Left hindlimb (tissue), 1 donor: ENCODE results near the gene ARMC7.
"Not testable (repeated sequence)": the region's sequence is repeated elsewhere in the genome, so short reads cannot be mapped to it uniquely, and the experiment has no call there.

Source experiments
- DNase-seq: peaks from one replicate; pipeline ENCODE4 v3.0.0-alpha.2; 2018

Gene ARMC7

GRCh38 chr17:75102385-75102821 is 7.4 kb upstream of the ARMC7 start:
- DNase-seq, result no peak

GRCh38 chr17:75103601-75104554 is 5.9 kb upstream of the ARMC7 start:
- DNase-seq, result no peak

GRCh38 chr17:75105126-75106080 is 4.4 kb upstream of the ARMC7 start:
- DNase-seq, result no peak

GRCh38 chr17:75108193-75108592 is 1.6 kb upstream of the ARMC7 start:
- DNase-seq, result no peak

GRCh38 chr17:75109046-75109406 is 743 bp upstream of the ARMC7 start:
- no peak for DNase-seq

GRCh38 chr17:75110234-75110937 is 617 bp downstream of the ARMC7 start:
- peak; percentile 51 for DNase-seq

- DNase-seq, result no peak
These were observed 2.1 kb downstream of the ARMC7 start for GRCh38 chr17:75111777-75112335.

- peak; percentile 87 for DNase-seq
These were observed 4.2 kb downstream of the ARMC7 start for GRCh38 chr17:75113798-75114551.

- DNase-seq, result no peak
These were observed 5.0 kb downstream of the ARMC7 start for GRCh38 chr17:75114552-75115314.

GRCh38 chr17:75115555-75115954 is 5.8 kb downstream of the ARMC7 start:
- DNase-seq, result no peak

- DNase-seq, result no peak
These were observed 7.0 kb downstream of the ARMC7 start for GRCh38 chr17:75116737-75117136.

- no peak for DNase-seq
These were observed 8.5 kb downstream of the ARMC7 start for GRCh38 chr17:75118307-75118706.

GRCh38 chr17:75124041-75124818 is 14.5 kb downstream of the ARMC7 start:
- no peak for DNase-seq

- DNase-seq, result no peak
These were observed 15.0 kb downstream of the ARMC7 start for GRCh38 chr17:75124819-75125162.

GRCh38 chr17:75125984-75126383 is 16.2 kb downstream of the ARMC7 start:
- DNase-seq, result no peak

- no peak for DNase-seq
These were observed 17.2 kb downstream of the ARMC7 start for GRCh38 chr17:75126954-75127353.

GRCh38 chr17:75127936-75128335 is 18.2 kb downstream of the ARMC7 start:
- DNase-seq, result not testable (repeated sequence)

- DNase-seq, result no peak
These were observed 19.1 kb downstream of the ARMC7 start for GRCh38 chr17:75128694-75129505.

- no peak for DNase-seq
These were observed 19.8 kb downstream of the ARMC7 start for GRCh38 chr17:75129576-75129975.
